ENCODE results near the gene CHD5.

DNA sequence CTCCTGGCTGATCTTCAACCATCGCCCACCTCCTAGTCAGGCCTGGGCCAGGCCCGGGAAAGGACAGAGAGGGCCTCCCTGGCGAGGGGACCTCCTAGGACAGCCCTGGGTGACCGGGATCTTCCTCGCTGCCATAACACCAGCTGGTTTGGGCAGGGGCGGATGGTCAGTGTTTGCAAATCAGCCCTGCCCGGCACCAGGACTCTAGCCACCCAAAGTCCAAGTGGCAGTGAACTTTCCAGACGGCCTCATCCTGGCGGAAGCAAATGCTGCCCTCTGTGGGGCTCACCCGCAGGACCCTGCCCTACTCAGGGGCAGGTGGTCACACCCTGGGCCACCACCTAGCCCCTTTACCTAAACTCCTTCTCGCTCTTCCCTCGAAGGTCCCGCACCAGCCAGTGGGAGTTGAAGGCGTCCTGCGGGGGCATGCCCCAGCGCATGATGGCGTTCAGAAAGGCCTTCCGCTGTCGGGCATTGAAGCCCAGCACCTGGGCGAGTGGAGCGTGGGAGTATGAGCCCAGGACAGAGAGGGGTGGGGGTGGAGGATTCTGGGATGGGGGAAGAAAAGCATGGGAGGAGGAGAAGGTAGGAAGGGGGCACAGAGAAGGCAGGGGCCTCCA is 55.3 kb downstream of the CHD5 start:
- TF ChIP-seq, protein P1, sequence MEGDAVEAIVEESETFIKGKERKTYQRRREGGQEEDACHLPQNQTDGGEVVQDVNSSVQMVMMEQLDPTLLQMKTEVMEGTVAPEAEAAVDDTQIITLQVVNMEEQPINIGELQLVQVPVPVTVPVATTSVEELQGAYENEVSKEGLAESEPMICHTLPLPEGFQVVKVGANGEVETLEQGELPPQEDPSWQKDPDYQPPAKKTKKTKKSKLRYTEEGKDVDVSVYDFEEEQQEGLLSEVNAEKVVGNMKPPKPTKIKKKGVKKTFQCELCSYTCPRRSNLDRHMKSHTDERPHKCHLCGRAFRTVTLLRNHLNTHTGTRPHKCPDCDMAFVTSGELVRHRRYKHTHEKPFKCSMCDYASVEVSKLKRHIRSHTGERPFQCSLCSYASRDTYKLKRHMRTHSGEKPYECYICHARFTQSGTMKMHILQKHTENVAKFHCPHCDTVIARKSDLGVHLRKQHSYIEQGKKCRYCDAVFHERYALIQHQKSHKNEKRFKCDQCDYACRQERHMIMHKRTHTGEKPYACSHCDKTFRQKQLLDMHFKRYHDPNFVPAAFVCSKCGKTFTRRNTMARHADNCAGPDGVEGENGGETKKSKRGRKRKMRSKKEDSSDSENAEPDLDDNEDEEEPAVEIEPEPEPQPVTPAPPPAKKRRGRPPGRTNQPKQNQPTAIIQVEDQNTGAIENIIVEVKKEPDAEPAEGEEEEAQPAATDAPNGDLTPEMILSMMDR (IDR thresholded peaks at IDR 0.05) = no peak
- TF ChIP-seq, protein P2, sequence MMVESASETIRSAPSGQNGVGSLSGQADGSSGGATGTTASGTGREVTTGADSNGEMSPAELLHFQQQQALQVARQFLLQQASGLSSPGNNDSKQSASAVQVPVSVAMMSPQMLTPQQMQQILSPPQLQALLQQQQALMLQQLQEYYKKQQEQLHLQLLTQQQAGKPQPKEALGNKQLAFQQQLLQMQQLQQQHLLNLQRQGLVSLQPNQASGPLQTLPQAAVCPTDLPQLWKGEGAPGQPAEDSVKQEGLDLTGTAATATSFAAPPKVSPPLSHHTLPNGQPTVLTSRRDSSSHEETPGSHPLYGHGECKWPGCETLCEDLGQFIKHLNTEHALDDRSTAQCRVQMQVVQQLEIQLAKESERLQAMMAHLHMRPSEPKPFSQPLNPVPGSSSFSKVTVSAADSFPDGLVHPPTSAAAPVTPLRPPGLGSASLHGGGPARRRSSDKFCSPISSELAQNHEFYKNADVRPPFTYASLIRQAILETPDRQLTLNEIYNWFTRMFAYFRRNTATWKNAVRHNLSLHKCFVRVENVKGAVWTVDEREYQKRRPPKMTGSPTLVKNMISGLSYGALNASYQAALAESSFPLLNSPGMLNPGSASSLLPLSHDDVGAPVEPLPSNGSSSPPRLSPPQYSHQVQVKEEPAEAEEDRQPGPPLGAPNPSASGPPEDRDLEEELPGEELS (CRISPR knock-in tag; IDR thresholded peaks at IDR 0.05) = no peak
- TF ChIP-seq, protein P3, sequence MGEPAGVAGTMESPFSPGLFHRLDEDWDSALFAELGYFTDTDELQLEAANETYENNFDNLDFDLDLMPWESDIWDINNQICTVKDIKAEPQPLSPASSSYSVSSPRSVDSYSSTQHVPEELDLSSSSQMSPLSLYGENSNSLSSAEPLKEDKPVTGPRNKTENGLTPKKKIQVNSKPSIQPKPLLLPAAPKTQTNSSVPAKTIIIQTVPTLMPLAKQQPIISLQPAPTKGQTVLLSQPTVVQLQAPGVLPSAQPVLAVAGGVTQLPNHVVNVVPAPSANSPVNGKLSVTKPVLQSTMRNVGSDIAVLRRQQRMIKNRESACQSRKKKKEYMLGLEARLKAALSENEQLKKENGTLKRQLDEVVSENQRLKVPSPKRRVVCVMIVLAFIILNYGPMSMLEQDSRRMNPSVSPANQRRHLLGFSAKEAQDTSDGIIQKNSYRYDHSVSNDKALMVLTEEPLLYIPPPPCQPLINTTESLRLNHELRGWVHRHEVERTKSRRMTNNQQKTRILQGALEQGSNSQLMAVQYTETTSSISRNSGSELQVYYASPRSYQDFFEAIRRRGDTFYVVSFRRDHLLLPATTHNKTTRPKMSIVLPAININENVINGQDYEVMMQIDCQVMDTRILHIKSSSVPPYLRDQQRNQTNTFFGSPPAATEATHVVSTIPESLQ (CRISPR knock-in tag; IDR thresholded peaks at IDR 0.05) = no peak
- TF ChIP-seq ELF4 (CRISPR knock-in tag; IDR thresholded peaks at IDR 0.05; ENCODE audit: low read depth) = no peak
- TF ChIP-seq, protein P4, sequence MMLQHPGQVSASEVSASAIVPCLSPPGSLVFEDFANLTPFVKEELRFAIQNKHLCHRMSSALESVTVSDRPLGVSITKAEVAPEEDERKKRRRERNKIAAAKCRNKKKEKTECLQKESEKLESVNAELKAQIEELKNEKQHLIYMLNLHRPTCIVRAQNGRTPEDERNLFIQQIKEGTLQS (CRISPR knock-in tag; conservative IDR thresholded peaks at IDR 0.05) = no peak
